Suprapubic skin (tissue), 4 donors: Measurements from ENCODE around the gene PRKN.

Source experiments
- POLR2A ChIP-seq, 2 donors: fragments of 450-650 bp; IDR thresholded peaks; one replicate each; pipeline ENCODE4 v1.6.1; 2017; ENCODE audit warnings: antibody characterized with exemption in 2 of 2, mild to moderate bottlenecking in 2 of 2, moderate library complexity in 2 of 2
- POLR2AphosphoS5 ChIP-seq, 3 donors: sonication (generic); formaldehyde crosslinking; IDR thresholded peaks; one replicate each; pipeline ENCODE4 v1.6.1; 2017; ENCODE audit warnings: antibody characterized with exemption in 3 of 3
- TF ChIP-seq, protein P1 (sequence below), 2 donors: fragments of 200-600 bp in 1 of 2; fragments of 450-650 bp in 1 of 2; sonication (generic) in 1 of 2; IDR thresholded peaks; one replicate each; pipeline ENCODE4 v1.5.1; 2016 to 2019; ENCODE audit warnings: antibody characterized with exemption in 2 of 2, mild to moderate bottlenecking in 1 of 2, moderate library complexity in 1 of 2

GRCh38 chr6:161732594-161732993 lies 995.0 kb downstream of the PRKN start:
- TF ChIP-seq, protein P1, sequence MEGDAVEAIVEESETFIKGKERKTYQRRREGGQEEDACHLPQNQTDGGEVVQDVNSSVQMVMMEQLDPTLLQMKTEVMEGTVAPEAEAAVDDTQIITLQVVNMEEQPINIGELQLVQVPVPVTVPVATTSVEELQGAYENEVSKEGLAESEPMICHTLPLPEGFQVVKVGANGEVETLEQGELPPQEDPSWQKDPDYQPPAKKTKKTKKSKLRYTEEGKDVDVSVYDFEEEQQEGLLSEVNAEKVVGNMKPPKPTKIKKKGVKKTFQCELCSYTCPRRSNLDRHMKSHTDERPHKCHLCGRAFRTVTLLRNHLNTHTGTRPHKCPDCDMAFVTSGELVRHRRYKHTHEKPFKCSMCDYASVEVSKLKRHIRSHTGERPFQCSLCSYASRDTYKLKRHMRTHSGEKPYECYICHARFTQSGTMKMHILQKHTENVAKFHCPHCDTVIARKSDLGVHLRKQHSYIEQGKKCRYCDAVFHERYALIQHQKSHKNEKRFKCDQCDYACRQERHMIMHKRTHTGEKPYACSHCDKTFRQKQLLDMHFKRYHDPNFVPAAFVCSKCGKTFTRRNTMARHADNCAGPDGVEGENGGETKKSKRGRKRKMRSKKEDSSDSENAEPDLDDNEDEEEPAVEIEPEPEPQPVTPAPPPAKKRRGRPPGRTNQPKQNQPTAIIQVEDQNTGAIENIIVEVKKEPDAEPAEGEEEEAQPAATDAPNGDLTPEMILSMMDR (IDR thresholded peaks at IDR 0.05), result no peak
- TF ChIP-seq POLR2A (IDR thresholded peaks at IDR 0.05), result no peak
- no peak for TF ChIP-seq POLR2AphosphoS5 (IDR thresholded peaks at IDR 0.05)
